HL-60/S4 treated with retinoic acid at 250 ng/mL for 4 days and 3 days (cell line): ENCODE data around the gene TSSK6.

ENCODE experiments used
- in situ Hi-C: fragments of 300-500 bp; cut with MboI; formaldehyde crosslinking; loops from 2 replicates; pipeline ENCODE4 v1.7.0; 2022; ENCODE audit warnings: low sequenced_read_pairs

Gene TSSK6

DNA sequence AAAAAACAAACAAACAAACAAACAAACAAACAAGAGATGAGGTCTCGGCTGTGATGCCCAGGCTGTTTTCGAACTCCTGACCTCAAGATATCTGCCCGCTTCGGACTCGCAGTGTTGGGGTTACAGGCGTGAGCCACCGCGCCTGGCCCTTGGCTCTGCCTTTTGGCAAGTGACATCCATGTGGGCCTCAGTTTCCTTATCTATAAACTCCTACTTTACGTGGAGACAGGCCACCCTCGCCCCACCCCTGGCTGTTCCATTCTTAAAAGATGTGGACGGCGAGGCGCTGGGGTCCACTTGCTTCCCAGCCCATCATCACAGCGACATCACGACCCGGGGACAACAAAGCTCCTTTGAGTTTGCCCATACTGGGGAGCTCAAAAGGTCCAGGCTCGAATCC lies 1.7 kb downstream of the TSSK6 start:
- in situ Hi-C loops: no loop called here

DNA sequence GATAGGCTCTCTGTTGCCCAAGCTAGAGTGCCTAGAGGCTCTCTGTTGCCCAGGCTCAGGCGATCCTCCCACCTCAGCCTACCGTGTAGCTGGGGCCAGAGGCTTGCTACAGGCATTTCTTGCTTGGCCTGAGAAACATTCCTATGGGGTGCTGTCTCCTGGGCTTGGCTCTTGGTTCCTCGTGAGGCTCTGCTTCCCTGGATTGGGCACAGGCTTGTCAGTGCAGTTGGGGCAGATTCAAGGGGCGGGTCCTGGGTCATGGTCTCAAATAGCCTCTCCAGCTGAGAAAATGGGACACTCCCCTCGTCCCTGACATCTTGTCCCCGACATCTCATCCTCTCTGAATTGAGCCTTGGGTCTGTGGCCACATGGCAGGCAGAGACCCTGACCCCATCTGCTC lies 4.9 kb downstream of the TSSK6 start:
- in situ Hi-C loops: no loop called here

DNA sequence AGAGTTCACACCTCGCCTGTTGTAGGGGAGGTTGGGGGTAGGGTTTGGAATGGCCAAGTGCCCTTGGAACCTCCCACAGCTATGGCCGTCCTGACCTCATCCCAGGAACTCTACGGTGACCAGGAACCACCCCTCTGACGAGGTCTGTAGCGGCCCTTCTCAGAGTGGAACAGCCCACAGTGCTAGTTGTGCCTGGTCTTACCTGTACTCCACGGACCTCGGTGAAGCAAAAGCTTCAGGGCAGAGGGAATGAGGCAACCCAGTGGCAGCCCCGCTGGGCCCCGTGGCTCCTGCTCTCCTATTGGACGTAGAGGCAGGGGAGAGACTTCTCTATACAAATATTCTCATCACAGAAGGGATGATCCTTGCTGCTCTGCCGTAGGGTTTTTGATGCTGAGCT lies 7.1 kb downstream of the TSSK6 start:
- in situ Hi-C loops: no loop called here

DNA sequence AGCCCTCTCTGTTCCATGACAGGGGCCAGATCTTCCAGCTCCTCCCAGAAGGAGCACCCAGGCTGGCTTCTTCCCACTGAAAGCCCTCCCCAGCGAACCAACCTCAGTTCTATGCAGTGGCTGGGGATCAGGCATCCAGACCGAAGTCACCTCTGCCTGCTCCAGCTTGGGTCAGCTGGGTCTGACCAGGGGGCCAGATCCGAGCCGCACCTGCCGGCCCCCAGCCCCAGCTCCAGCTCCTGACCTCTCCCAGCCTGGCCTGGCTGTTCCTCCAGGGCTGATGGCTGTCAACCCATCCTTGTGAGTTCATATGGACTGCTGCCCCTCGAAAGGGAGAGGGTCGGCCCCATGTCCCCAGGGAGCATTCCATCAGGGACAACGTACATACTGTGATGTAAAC lies 8.0 kb downstream of the TSSK6 start:
- in situ Hi-C loops: no loop called here

DNA sequence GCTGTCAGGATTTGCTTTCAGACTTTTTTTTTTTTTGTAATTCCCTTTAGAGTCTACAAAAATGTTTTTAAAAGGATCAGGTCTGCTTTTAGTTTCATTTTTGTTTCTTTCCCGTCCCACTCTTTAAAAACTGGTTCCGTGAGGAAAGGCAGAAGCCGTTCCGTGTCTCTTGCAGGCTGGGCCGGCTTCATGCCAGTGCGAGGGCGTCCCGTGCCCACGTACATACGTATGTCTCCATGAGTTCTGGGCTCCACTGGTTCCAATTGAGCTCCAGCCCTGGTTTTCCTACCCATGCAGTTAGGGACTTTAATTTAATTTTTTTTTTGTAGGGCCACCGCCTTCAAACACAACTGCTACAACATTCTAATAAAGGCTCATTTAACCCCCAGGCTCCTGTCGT lies 8.8 kb downstream of the TSSK6 start:
- in situ Hi-C loops: no loop called here

DNA sequence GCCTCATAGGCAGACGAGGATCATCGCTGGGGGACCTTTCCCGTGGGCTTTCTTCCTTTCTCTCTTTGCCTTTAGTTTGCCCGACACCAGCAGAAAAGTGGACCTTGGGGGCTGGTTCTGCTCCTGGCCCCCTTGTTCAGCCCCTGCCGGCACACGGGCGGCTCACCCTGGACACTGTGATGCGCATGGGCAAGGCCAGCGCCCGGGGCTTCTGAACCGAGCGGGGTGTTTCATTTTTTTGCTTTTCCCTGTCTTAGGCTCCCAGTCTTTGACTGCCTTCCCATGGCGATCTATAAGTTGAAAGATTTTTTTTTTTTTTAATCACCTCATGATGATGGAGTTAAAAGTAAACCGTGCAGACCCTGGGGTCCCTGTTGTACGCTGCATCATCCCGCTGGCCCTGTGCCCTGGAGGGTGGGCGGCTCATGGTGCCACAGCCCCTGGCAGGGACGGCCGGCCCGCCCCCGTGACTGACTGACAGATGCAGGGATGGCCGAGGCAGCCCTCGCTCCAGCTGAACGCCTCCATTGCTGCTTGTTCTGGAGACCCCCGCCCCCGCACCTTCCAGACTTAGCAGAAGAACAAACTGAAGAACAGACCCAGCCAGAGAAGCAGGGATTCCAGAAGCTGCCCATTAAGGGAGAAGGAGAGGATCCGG lies 9.6 kb downstream of the TSSK6 start:
- in situ Hi-C loops: no loop called here

DNA sequence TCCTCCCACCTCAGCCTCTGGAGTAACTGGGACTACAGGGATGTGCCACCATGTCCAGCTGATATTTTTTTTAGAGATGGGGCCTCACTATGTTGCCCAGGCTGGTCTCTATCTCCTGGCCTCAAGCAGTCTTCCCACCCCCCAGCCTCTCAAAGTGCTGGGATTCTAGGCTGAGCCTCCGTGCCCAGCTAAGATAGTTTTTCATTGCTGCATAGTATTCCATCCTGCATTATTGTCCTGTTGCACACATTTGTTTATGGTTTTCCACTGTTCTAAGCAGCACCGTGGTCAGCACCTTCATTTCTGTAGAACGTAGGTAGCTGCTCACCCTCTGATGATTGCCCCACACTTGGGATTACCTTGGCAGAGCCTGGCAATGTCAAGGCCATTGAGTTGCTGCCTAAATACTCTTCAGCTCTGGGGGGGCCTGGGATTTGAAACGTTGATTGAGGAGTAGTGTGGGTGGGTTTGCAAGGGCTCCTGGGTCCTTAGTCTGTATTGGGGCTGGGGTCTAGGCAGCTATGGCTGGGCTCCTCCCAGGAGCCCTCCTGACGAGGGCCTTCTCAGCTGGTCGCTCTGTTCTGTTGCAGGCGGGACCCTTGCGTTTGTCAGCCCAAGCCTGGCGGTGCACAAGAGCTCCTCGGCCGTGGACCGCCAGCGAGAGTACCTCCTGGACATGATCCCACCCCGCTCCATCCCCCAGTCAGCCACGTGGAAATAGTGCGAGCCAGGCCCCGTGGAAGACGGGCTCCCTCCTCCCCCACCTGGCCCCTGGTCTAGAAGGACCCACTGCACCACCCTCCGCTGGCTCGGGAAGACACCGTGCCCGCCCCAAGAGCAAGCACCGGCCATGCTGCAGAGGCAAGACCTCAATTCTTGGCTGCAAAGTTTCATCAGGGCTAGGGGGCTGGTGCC lies 10.3 kb downstream of the TSSK6 start:
- in situ Hi-C loops: no loop called here

DNA sequence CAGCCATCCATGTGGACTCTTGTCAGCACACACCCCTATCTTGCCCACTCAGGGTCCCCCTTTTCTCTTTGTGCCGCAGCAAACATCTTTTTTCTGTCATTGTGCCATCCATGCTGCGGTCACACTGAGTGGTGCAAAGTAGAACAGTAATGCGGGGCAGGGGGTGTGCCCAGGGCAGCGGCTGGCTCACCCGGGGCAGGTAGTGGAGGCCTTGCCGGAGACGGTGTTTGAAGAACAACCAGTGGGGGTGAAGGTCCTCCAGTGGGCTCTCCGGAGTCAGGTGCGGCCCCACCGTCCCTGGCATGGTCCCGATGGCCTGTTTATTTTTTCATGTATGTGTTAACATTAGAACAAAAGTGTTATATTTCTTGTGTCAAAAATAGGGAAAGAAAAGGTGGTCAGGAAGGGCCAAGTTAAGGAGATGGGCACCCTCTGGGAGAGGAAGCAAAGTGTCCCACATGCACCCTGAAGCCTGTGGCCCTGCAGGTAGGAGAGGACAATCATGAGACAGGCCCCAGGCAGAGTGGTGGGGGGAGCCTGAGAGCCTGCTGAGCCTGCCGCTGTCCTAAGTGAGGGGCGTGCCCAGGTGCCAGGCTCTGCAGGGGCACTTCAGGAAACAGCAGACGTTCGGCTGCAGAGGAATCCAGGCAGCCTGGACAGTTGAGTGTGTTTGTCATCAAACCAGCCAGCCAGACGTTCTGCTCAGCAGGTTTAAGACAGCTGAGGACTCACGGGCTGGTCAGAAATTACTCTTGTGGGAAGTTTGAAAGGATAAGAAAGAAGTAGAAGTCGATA lies 12.3 kb downstream of the TSSK6 start:
- in situ Hi-C loops: no loop called here

DNA sequence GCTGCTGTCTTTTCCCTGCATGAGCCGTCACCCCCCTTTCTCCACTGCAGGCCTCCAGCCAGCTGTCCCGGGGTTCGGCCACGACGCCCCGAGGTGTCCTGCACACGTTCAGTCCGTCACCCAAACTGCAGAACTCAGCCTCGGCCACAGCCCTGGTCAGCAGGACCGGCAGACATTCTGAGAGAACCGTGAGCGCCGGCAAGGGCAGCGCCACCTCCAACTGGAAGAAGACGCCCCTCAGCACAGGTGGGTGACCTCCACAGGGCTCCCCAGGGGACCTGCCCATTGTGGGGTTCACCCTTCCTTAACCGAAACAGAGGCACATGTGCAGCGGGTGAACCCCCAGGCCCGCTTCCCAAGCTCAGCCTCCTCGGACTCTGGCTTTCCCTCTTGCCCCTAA lies 13.1 kb downstream of the TSSK6 start:
- in situ Hi-C loops: no loop called here

DNA sequence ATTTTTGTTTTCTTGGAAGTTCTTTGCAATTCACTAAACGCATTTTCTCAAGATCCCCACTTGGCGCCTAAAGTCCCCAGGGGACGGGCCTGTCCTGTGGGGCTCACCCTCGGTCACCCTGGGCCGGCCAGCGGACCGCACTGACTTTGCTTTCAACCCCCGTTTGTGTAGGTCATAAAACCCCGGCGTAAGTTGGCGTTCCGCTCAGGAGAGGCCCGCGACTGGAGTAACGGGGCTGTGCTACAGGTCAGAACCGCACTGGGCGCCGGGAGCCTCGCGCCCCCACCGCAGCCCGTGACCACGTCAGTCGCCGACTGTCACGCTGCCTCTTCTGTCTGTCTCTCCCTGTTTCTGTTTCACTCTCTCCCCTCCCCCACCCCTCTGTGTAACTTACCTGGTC lies 13.6 kb downstream of the TSSK6 start:
- in situ Hi-C loops: no loop called here

DNA sequence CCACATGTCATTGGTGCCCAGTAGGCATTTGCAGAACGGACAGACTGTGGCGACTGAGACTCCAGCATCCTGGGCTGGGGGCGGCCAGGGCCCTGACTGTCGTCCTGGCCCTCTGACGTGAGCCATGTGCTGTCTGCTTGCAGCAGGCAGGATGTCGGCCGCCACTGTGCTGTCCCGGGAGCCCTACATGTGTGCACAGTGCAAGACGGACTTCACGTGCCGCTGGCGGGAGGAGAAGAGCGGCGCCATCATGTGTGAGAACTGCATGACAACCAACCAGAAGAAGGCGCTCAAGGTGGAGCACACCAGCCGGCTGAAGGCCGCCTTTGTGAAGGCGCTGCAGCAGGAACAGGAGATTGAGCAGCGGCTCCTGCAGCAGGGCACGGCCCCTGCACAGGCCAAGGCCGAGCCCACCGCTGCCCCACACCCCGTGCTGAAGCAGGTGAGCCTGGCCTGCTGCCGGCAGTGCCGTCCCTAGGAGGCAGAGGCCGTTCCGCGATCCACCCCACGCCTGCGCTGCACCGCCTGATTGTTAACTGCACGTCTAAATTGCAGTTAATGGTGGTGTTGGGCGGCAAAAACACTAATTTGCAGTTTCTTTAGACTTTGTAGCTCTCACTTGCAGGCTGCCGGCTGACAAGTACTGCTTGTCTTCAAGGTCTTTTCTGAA lies 14.2 kb downstream of the TSSK6 start:
- in situ Hi-C loops: no loop called here

DNA sequence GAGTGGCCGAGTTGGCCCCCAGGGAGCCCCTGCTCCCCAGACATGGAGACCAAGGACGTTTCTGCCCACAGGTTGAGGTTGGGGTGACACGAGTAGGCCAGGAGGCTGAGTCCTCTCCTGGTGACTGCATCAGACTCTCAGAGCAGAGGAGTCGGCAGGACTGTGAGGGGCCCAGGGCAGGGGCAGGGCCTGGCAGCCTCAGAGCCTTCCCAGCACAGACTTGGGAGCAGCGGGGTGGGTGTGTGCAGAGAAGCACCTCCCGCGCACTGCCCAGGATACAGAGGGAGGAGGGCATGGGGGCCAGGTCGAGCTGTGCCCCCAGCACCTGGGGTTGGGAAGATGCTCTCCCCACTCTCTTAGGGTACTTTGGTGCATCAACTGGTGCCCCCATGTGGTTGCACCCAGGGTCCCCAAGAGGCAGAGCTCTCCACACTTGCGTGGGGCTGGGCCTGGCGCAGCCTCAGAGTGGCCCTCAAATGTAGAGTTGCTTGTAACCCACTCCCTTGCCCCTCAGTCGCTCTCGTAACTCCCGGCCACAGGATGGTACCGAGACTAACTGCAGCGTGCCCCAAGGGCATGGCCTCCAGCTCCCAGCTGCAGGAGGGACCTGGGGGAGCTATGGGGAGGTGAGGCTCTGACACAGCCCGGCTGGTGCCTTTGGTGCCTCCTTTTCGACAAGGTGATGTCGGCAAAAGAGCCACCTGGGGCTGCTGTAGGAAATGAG lies 15.9 kb downstream of the TSSK6 start:
- in situ Hi-C loops: loop anchor here (25.0 kb wide), 1 partner anchor 337 kb away; the partner anchor contains the start of gene MEF2B

DNA sequence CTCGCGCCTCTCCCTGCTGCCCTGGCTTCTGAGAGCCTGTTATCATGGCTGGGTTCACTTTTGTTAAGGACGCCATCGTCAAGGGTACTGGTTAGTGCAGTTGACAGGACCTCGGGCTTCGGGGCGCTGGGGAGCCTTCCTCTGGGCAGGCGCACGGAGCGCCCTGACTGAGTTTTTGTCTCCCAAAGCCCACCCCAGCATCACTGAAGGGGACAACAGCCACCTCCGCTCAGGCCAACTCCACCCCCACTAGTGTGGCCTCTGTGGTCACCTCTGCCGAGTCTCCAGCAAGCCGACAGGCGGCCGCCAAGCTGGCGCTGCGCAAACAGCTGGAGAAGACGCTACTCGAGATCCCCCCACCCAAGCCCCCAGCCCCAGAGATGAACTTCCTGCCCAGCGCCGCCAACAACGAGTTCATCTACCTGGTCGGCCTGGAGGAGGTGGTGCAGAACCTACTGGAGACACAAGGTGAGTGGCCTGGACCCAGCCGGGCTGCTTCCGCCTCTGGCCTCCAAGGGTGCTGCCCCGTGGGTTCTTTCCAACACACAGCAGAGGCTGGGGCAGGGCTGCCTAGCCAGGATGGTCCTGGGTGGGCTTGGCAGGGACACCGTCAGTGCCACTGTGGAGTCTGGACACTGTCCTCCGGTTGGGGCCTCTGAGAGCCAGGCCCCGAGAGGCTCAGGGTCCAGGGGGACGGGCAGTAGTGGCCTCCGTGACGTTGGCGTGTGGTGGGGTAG lies 16.9 kb downstream of the TSSK6 start:
- in situ Hi-C loops: loop anchor here (25.0 kb wide), 1 partner anchor 336 kb away; the partner anchor contains the start of gene MEF2B

DNA sequence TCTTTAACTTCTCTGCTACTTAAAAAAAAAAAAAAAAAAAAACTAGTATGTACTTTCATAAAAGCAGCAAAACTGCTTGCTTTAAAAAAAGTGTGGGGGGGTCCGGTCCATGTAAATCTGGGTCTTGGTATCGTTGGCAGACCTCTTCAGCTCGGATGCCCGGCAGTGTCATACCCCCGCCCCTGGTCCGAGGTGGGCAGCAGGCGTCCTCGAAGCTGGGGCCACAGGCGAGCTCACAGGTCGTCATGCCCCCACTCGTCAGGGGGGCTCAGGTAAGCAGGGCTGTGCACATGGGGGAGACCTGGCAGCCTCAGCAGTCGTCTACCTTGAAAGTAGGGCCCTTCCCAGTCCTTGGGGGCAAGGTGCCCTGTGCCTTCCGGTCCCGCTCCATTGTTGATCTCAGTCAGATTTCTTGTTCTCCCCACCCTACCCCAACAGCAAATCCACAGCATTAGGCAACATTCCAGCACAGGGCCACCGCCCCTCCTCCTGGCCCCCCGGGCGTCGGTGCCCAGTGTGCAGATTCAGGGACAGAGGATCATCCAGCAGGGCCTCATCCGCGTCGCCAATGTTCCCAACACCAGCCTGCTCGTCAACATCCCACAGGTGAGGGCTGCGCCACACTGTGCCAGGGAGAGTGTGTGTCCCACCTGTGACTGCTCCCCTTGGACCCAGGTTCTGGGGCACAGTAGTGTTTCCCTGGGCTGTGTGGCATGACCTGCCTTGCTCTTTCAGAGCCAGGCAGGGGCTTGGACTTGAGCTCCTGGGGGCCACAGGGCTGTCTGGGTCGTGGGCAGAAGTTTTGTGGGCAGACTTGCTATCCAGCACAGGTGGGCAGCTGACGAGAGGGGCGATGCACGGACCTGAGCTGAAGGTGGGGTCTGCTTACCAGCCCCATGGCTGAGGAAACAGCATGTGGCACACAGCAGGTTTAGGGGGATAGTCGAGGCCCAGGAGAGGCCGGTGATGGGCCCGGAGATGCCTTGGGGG lies 19.4 kb downstream of the TSSK6 start:
- in situ Hi-C loops: loop anchor here (25.0 kb wide), 1 partner anchor 334 kb away; the partner anchor contains the start of gene MEF2B

DNA sequence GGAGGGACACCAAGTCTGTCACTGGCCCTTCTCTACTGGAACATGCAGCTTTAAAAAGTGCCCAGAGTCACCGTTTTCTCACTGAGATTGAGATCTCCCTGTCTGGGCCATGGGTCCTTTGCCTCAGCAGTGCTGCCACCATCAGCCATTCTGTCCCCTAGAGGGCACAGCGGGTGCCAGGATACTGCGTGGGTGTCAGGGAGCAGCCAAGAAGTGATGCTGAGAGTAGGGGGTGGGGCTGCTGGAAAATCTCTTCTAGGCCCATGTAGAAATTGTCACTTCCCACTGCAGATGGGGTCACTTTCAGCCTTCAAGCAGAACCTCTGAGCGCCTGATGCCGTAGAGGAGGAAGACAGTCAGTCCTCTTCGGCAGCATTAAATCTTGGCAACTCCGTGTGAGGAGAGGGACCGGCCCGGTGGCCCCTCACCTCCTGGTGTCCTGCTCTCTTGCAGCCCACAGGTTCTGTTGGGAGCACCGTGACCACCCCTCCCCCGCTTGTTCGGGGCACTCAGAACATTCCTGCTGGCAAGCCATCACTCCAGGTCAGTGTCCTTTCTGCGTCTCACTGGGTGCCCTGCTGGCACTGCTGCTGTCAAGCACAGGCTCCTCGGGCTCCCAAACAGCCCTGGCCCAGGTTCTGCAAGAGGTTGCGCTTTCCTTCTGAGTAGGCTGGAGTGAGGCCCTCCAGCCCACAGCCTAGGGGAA lies 21.4 kb downstream of the TSSK6 start:
- in situ Hi-C loops: loop anchor here (25.0 kb wide), 1 partner anchor 332 kb away; the partner anchor contains the start of gene MEF2B

DNA sequence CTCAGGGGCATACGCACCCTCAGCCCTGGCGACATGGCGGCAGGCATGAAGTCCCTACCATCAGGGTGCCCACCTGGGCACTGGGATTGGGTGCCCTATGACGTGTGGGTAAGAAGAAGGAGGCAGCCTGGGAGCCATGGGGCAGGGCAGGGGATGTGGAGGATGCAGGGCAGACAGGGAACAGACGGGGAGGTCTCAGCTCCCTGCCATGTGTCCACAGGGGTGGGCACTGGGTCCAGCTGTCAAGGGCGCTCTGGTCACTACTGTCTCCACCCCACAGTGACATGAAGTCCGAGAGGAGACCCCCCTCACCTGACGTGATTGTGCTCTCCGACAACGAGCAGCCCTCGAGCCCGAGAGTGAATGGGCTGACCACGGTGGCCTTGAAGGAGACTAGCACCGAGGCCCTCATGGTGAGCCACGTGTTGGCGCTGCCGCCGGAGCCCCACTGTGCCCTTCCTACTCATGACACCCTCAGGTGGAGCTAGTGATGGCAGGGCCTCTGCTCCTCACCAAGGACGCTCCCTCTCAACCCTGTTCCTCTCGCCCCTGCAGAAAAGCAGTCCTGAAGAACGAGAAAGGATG lies 23.2 kb downstream of the TSSK6 start:
- in situ Hi-C loops: loop anchor here (25.0 kb wide), 1 partner anchor 330 kb away; the partner anchor contains the start of gene MEF2B
